ENCODE data around the gene PSMD8. TPM values are rescaled to one million over a fixed set of nuclear protein-coding genes. Genes with fewer than 3 reads are reported as not detected.

The PSMD8 gene
- total RNA-seq, 1 donor from 2014 or later: 215 TPM

DNA sequence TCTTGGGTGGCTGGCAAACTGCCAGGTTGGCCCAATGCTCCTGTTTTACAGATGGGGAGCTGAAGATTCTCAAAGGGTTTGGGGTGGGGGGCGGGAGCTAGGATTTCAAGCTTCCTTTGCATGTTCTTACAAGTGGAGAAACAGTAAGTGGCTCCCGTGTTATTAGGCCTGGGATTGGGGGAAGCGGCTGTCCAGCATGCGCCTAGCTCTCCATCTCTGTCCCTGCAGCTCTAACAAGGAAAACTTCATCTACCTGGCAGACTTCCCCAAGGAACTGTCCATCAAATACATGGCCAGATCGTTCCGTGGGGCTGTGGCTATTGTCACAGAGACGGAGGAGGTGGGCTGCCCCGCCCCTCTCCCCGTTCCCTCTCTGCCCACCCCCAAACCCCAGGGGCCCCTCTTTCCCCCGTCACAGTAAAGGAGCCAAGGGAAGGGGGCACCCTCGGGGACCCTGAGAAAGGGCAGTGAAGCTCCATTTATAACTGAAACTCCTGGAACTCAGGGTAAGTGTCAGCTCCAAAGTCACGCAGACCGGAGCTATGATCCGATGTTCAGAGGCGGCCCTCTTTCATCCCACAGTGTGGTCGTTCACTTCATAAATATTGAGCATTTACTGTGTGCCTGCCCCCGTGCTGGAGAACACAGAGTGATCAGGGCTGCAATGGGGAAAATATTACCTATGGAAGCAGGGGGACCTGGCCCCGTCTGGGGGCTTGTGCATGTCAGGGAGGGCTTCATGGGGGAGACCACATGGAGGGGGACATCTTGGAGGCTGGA lies 14.9 kb upstream of the PSMD8 start:
- Mint-ChIP-seq H3K9me3 (ENCODE audit: unreplicated experiment) (no peaks in the 10 kb centered on the region), H3K4me3 (ENCODE audit: unreplicated experiment) (no peak overlapping the region), H3K4me1 (ENCODE audit: low read depth, unreplicated experiment) (no peaks in the 10 kb centered on the region), H3K36me3 (ENCODE audit: low read depth, unreplicated experiment) (no peaks in the 10 kb centered on the region), H3K27me3 (ENCODE audit: low read depth, unreplicated experiment) (peaks cover 48% of the 10 kb centered on the region), H3K27ac (ENCODE audit: unreplicated experiment) (peak overlapping the region; percentile 58)
- Histone ChIP-seq H3K27me3 (ENCODE audit: insufficient read depth, low read length) (peaks cover 31% of the 10 kb centered on the region), H3K79me2 (ENCODE audit: insufficient read depth, low read length) (no peaks in the 10 kb centered on the region), H3K27ac (ENCODE audit: low read depth, low read length) (no peak overlapping the region), H3K9me3 (ENCODE audit: insufficient read depth, low read depth, low read length) (no peaks in the 10 kb centered on the region), H3K4me1 (ENCODE audit: insufficient read depth, low read length) (peaks cover 9% of the 10 kb centered on the region), H3K4me3 (ENCODE audit: insufficient read depth, low read depth, low read length) (no peak overlapping the region), H4K20me1 (ENCODE audit: insufficient read depth, low read length) (no peaks in the 10 kb centered on the region), H2AFZ (ENCODE audit: low read depth, low read length) (no peak overlapping the region), H3K4me2 (ENCODE audit: low read length) (no peak overlapping the region), H3K9ac (ENCODE audit: low read length) (no peak overlapping the region), H3K36me3 (ENCODE audit: insufficient read depth, low read length) (no peaks in the 10 kb centered on the region)
- FAIRE-seq: no peak
- no peak for DNase-seq (ENCODE audit: low read depth)
- TF ChIP-seq, protein P1, sequence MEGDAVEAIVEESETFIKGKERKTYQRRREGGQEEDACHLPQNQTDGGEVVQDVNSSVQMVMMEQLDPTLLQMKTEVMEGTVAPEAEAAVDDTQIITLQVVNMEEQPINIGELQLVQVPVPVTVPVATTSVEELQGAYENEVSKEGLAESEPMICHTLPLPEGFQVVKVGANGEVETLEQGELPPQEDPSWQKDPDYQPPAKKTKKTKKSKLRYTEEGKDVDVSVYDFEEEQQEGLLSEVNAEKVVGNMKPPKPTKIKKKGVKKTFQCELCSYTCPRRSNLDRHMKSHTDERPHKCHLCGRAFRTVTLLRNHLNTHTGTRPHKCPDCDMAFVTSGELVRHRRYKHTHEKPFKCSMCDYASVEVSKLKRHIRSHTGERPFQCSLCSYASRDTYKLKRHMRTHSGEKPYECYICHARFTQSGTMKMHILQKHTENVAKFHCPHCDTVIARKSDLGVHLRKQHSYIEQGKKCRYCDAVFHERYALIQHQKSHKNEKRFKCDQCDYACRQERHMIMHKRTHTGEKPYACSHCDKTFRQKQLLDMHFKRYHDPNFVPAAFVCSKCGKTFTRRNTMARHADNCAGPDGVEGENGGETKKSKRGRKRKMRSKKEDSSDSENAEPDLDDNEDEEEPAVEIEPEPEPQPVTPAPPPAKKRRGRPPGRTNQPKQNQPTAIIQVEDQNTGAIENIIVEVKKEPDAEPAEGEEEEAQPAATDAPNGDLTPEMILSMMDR (IDR thresholded peaks at IDR 0.05; ENCODE audit: insufficient read depth, low read depth, low read length): no peak
- TF ChIP-seq EZH2 (IDR thresholded peaks at IDR 0.05; ENCODE audit: insufficient read depth, low read length): no peak

DNA sequence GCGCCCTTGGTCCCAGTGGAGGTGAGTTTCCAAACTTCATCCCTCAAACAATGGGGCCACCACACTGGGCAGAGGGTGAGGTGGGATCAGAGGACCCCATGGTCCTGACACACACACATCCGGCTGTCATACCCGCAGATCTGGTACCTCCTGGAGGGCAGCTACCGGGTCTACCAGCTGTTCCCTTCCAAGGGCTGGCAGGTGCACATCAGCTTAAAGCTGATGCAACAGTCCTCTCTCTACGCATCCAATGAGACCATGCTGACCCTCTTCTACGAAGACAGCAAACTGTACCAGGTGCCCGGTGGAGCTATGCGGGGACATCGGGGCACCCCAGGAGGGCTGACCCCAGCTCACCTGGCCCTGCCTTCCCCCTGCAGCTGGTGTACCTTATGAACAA lies 14.0 kb upstream of the PSMD8 start:
- no peaks in the 10 kb centered on the region for H3K79me2 ChIP-seq (ENCODE audit: insufficient read depth, low read length)
- peak overlapping the region; percentile 85 for H3K4me3 Mint-ChIP-seq (ENCODE audit: unreplicated experiment)
- H3K27ac Mint-ChIP-seq (ENCODE audit: unreplicated experiment): no peak overlapping the region
- no peak overlapping the region for H3K27ac ChIP-seq (ENCODE audit: low read depth, low read length)
- TF ChIP-seq, protein P1 (IDR thresholded peaks at IDR 0.05; ENCODE audit: insufficient read depth, low read depth, low read length): no peak
- no peak for TF ChIP-seq EZH2 (IDR thresholded peaks at IDR 0.05; ENCODE audit: insufficient read depth, low read length)
- H3K36me3 Mint-ChIP-seq (ENCODE audit: low read depth, unreplicated experiment): no peaks in the 10 kb centered on the region
- H3K36me3 ChIP-seq (ENCODE audit: insufficient read depth, low read length): no peaks in the 10 kb centered on the region
- no peak overlapping the region for H3K4me2 ChIP-seq (ENCODE audit: low read length)
- peaks cover 46% of the 10 kb centered on the region for H3K27me3 Mint-ChIP-seq (ENCODE audit: low read depth, unreplicated experiment)
- FAIRE-seq (no peak), DNase-seq (ENCODE audit: low read depth) (no peak)
- H3K4me1 Mint-ChIP-seq (ENCODE audit: low read depth, unreplicated experiment): no peaks in the 10 kb centered on the region
- H3K4me1 ChIP-seq (ENCODE audit: insufficient read depth, low read length): peaks cover 9% of the 10 kb centered on the region
- H4K20me1 ChIP-seq (ENCODE audit: insufficient read depth, low read length): no peaks in the 10 kb centered on the region
- no peaks in the 10 kb centered on the region for H3K9me3 ChIP-seq (ENCODE audit: insufficient read depth, low read depth, low read length)
- no peak overlapping the region for H2AFZ ChIP-seq (ENCODE audit: low read depth, low read length)
- no peaks in the 10 kb centered on the region for H3K9me3 Mint-ChIP-seq (ENCODE audit: unreplicated experiment)
- H3K4me3 ChIP-seq (ENCODE audit: insufficient read depth, low read depth, low read length): no peak overlapping the region
- peaks cover 29% of the 10 kb centered on the region for H3K27me3 ChIP-seq (ENCODE audit: insufficient read depth, low read length)
- H3K9ac ChIP-seq (ENCODE audit: low read length): no peak overlapping the region

Data from astrocyte (in vitro differentiated cells and primary cell).